HL-60 (cell line): ENCODE measurements around the gene KCNQ5.

Experiments used
- GABPA ChIP-seq: IDR thresholded peaks from 2 replicates; pipeline ENCODE4 v1.6.1; 2012; ENCODE audit warnings: low read depth
- POLR2AphosphoS5 ChIP-seq: IDR thresholded peaks from 2 replicates; pipeline ENCODE4 v1.6.1; 2012; ENCODE audit warnings: low read depth
- REST ChIP-seq: IDR thresholded peaks from 2 replicates; pipeline ENCODE4 v1.6.1; 2012; ENCODE audit warnings: low read depth; ENCODE audit not compliant: insufficient replicate concordance
- TF ChIP-seq, protein P1 (sequence below): IDR thresholded peaks from one replicate; pipeline ENCODE4 v1.5.1; 2011; ENCODE audit warnings: low read length, control low read depth, inconsistent platforms; ENCODE audit not compliant: insufficient read depth

DNA sequence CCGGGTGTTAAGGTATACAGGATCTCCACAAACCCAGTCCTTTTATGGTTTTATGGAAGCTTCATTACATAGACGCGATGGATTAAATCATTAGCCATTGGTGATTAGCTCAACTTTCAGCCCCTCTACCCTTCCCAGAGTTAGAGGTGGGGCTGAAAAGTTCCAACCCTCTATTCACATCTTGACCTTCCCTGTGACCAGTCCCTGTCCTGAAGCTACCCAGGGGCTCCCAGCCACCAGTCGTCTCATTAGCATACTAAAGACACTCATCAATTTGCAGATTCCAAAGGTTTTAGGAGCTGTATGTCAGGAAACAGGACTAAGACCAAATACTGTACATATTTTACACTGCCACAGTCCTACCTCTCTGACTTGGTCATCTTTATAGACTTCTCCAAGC lies 582.4 kb downstream of the KCNQ5 start:
- TF ChIP-seq POLR2AphosphoS5 (no peak), REST (no peak), GABPA (no peak)
- TF ChIP-seq, protein P1, sequence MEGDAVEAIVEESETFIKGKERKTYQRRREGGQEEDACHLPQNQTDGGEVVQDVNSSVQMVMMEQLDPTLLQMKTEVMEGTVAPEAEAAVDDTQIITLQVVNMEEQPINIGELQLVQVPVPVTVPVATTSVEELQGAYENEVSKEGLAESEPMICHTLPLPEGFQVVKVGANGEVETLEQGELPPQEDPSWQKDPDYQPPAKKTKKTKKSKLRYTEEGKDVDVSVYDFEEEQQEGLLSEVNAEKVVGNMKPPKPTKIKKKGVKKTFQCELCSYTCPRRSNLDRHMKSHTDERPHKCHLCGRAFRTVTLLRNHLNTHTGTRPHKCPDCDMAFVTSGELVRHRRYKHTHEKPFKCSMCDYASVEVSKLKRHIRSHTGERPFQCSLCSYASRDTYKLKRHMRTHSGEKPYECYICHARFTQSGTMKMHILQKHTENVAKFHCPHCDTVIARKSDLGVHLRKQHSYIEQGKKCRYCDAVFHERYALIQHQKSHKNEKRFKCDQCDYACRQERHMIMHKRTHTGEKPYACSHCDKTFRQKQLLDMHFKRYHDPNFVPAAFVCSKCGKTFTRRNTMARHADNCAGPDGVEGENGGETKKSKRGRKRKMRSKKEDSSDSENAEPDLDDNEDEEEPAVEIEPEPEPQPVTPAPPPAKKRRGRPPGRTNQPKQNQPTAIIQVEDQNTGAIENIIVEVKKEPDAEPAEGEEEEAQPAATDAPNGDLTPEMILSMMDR, result no peak
